Measurements from ENCODE around the gene OBSCN.

- no peak for TF ChIP-seq PKNOX1 (IDR thresholded peaks at IDR 0.05)
- TF ChIP-seq L3MBTL2 (conservative IDR thresholded peaks at IDR 0.05), result no peak
- TF ChIP-seq NFRKB (IDR thresholded peaks at IDR 0.05), result no peak
These were observed 86.1 kb downstream of the OBSCN start for GRCh38 chr1:228293816-228294500.

Data from HEK293T (cell line).